NCI-H510A (cell line): ENCODE measurements around the gene MSL2.
"Not testable (repeated sequence)": the region's sequence is repeated elsewhere in the genome, so short reads cannot be mapped to it uniquely, and the experiment has no call there.

Source experiments
- DNase-seq: peaks from one replicate; lab custom pipeline; 2025; lab: John Stamatoyannopoulos, UW

The MSL2 gene

GRCh38 chr3:136142592-136142991 lies 53.5 kb downstream of the MSL2 start:
- no peak for DNase-seq

GRCh38 chr3:136141891-136142290 lies 54.2 kb downstream of the MSL2 start:
- DNase-seq, result no peak

GRCh38 chr3:136141291-136141785 lies 54.8 kb downstream of the MSL2 start:
- no peak for DNase-seq

GRCh38 chr3:136136454-136136853 lies 59.7 kb downstream of the MSL2 start:
- no peak for DNase-seq

- DNase-seq, result no peak
Observed at GRCh38 chr3:136135039-136135802, 60.9 kb downstream of the MSL2 start.

GRCh38 chr3:136134091-136134490 lies 62.0 kb downstream of the MSL2 start:
- DNase-seq, result no peak

- DNase-seq, result not testable (repeated sequence)
Observed at GRCh38 chr3:136131647-136132046, 64.5 kb downstream of the MSL2 start.

GRCh38 chr3:136122006-136122405 lies 74.1 kb downstream of the MSL2 start:
- DNase-seq, result no peak

- no peak for DNase-seq
Observed at GRCh38 chr3:136120373-136121348, 75.5 kb downstream of the MSL2 start.

GRCh38 chr3:136119783-136120182 lies 76.4 kb downstream of the MSL2 start:
- DNase-seq, result not testable (repeated sequence)

- not testable (repeated sequence) for DNase-seq
Observed at GRCh38 chr3:136119332-136119731, 76.8 kb downstream of the MSL2 start.

- DNase-seq, result peak; percentile 35
Observed at GRCh38 chr3:136114421-136114820, 81.7 kb downstream of the MSL2 start.

GRCh38 chr3:136110481-136110880 lies 85.7 kb downstream of the MSL2 start:
- DNase-seq, result no peak

GRCh38 chr3:136109499-136109898 lies 86.6 kb downstream of the MSL2 start:
- no peak for DNase-seq

- DNase-seq, result no peak
Observed at GRCh38 chr3:136106101-136106500, 90.0 kb downstream of the MSL2 start.

GRCh38 chr3:136105044-136105443 lies 91.1 kb downstream of the MSL2 start:
- DNase-seq, result no peak
